Suprapubic skin (tissue), 4 donors: ENCODE data around the gene PPP1R12B.
"Not testable (repeated sequence)": the region's sequence is repeated elsewhere in the genome, so short reads cannot be mapped to it uniquely, and the experiment has no call there.

Experiments used
- EP300 ChIP-seq: sonication (generic); formaldehyde crosslinking; IDR thresholded peaks from one replicate; pipeline ENCODE4 v1.6.1; 2017; ENCODE audit warnings: antibody characterized with exemption
- POLR2AphosphoS5 ChIP-seq, 3 donors: sonication (generic); formaldehyde crosslinking; IDR thresholded peaks; one replicate each; pipeline ENCODE4 v1.6.1; 2017; ENCODE audit warnings: antibody characterized with exemption in 3 of 3

- TF ChIP-seq POLR2AphosphoS5 (IDR thresholded peaks at IDR 0.05); EP300: not testable (repeated sequence)
Observed at GRCh38 chr1:202451641-202452040, 103.1 kb downstream of the PPP1R12B start.
